Erythroblast (primary cell): ENCODE measurements around the gene GOLGA8R.
"Not testable (repeated sequence)": the region's sequence is repeated elsewhere in the genome, so short reads cannot be mapped to it uniquely, and the experiment has no call there.

Source experiments
- GATA1 ChIP-seq: IDR thresholded peaks from 2 replicates; pipeline ENCODE4 v1.6.1; 2011; ENCODE audit warnings: low read depth, mild to moderate bottlenecking, control low read depth, low read length, moderate library complexity
- POLR2A ChIP-seq: IDR thresholded peaks from 2 replicates; pipeline ENCODE4 v1.6.1; 2011; ENCODE audit warnings: mild to moderate bottlenecking, low read length

DNA sequence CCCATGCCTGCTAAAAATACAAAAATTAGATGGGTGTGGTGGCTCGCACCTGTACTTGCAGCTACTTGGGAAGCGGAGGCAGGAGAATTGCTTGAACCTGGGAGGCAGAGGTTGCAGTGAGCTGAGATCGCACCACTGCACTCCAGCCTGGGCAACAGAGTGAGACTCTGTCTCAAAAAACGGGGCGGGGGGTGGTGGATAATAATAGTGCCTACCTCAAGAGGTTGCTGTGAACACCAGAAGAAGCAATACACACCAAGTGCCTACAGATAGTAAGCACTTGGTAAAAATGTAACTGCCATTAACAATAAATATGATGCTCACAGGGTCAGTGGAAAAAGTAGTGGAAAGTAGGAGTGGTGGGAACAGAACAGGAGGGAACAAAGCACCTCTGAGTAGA is 21.8 kb upstream of the GOLGA8R start:
- TF ChIP-seq POLR2A, GATA1: not testable (repeated sequence)
